CD4-positive, alpha-beta memory T cell (primary cell): ENCODE measurements around the gene EIF5A. TPM values are rescaled to one million over a fixed set of nuclear protein-coding genes. Genes with fewer than 3 reads are reported as not detected.

Experiments used
- CTCF ChIA-PET: fragments of 350-600 bp; sonication (Branson Sonifier 250); formaldehyde crosslinking; loops from one replicate; lab custom pipeline; 2021; ENCODE audit warnings: inconsistent platforms; ENCODE audit not compliant: partially characterized antibody; lab: Charles Lee
- POLR2A ChIA-PET: fragments of 350-600 bp; sonication (Branson Sonifier 250); formaldehyde crosslinking; loops from one replicate; lab custom pipeline; 2021; ENCODE audit not compliant: partially characterized antibody; lab: Charles Lee
- DNase-seq, 5 donors: peaks; one replicate each; pipeline versions ENCODE4 v3.0.0 to v3.0.0-alpha.2; 2020 to 2022; ENCODE audit warnings: mixed read lengths in 1 of 5
- H3K27ac ChIP-seq: one replicate; pipeline ENCODE4 v1.7.0; 2013; ENCODE audit warnings: low read depth, low read length
- H3K27me3 ChIP-seq: 2 replicates; pipeline ENCODE4 v1.7.0; 2013; ENCODE audit warnings: mild to moderate bottlenecking, low read length, moderate library complexity; ENCODE audit not compliant: insufficient read depth
- H3K36me3 ChIP-seq: 2 replicates; pipeline ENCODE4 v1.7.0; 2013; ENCODE audit warnings: mild to moderate bottlenecking, low read length, moderate library complexity; ENCODE audit not compliant: insufficient read depth
- H3K4me1 ChIP-seq: 2 replicates; pipeline ENCODE4 v1.7.0; 2013; ENCODE audit warnings: mild to moderate bottlenecking, low read length, moderate library complexity; ENCODE audit not compliant: insufficient read depth
- H3K4me3 ChIP-seq, 2 donors: one replicate each; pipeline ENCODE4 v1.7.0; 2013; ENCODE audit warnings: low read length in 2 of 2, mild to moderate bottlenecking in 1 of 2
- H3K9me3 ChIP-seq, 2 donors: one replicate each; pipeline ENCODE4 v1.7.0; 2013; ENCODE audit warnings: low read length in 2 of 2, control low read depth in 1 of 2; ENCODE audit not compliant: control insufficient read depth in 1 of 2
- H3K27ac Mint-ChIP-seq, 7 donors: one replicate each; pipeline ENCODE4 v1.8.0; 2020 to 2021; ENCODE audit warnings: mixed read lengths in 7 of 7, mild to moderate bottlenecking in 6 of 7, inconsistent platforms in 3 of 7, moderate library complexity in 3 of 7
- H3K27me3 Mint-ChIP-seq, 2 donors: one replicate each; pipeline ENCODE4 v1.8.0; 2020 to 2021; ENCODE audit warnings: mixed read lengths in 2 of 2
- H3K36me3 Mint-ChIP-seq, 2 donors: one replicate each; pipeline ENCODE4 v1.8.0; 2020 to 2021; ENCODE audit warnings: mixed read lengths in 2 of 2, inconsistent platforms in 1 of 2, mild to moderate bottlenecking in 1 of 2
- H3K4me1 Mint-ChIP-seq, 4 donors: one replicate each; pipeline ENCODE4 v1.8.0; 2020 to 2021; ENCODE audit warnings: mixed read lengths in 4 of 4, mild to moderate bottlenecking in 1 of 4
- H3K4me3 Mint-ChIP-seq, 8 donors: one replicate each; pipeline ENCODE4 v1.8.0; 2020 to 2021; ENCODE audit warnings: mixed read lengths in 8 of 8, mild to moderate bottlenecking in 7 of 8, moderate library complexity in 6 of 8, inconsistent platforms in 3 of 8
- H3K9me3 Mint-ChIP-seq, 8 donors: one replicate each; pipeline ENCODE4 v1.8.0; 2020 to 2021; ENCODE audit warnings: mixed read lengths in 8 of 8, mild to moderate bottlenecking in 5 of 8, inconsistent platforms in 3 of 8, moderate library complexity in 1 of 8
- intact Hi-C: fragments of 100-400 bp; cut with micrococcal nuclease; formaldehyde crosslinking; loops from one replicate; pipeline ENCODE4 v1.15.1; 2023
- polyA plus RNA-seq, 2 donors: library from polyadenylated mRNA; unstranded; fragments of 300-500 nt; fragmentation: Illumina TruSeq; gene quantifications; one replicate each; pipeline ENCODE4 v1.2.3, GENCODE V29; 2021
- total RNA-seq, 2 experiments: library from RNA; stranded (reverse); gene quantifications; one replicate each; pipeline ENCODE4 v1.2.3, GENCODE V29; 2021

EIF5A gene
- total and polyA plus RNA-seq, 4 experiments from 2014 or later = 230 to 850 (median 242) TPM

DNA sequence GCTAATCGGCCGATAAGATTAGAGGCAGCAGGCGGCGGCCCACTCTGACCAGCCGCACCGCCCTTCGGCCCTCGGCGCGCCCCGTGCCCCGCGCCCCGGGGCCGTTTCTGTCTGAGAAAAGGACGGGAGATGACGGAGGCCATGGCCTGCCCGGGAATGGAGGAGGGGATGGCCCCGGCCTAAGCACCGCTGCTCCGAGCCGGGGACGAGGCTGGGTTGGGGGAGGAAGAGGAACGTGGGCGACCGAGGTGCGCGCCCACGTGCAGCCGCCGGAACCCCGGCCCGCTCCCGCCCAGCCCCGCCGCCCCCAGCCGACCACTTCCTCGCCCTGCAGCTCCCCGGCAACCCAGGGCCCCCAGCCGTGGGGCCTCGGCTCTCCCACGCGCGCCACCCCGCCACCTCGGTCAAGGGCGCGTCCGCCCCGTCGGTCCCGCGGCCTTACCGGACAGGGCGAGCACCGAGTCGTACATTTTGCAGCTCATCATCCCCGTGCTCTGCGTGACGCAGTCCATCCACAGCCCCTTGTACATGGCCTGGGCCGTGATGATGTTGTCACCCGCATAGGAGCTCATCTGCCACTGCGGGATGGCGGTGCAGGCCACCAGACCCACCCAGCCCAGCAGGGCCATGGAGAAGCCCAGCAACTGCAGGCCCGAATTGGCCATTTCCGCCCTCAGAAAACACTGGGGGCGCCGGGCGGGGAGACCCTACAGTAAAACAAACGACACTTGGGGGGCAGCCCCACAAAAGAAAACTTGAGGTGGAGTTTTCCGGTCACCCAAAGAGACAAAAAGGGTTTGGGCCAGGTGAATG lies 45.8 kb upstream of the EIF5A start:
- ChIA-PET CTCF (interaction anchor here (0.5 kb wide), 1 partner anchor 455 kb away, joined by 3 read pairs; no protein-coding TSS in a partner anchor), POLR2A (interaction anchor here (0.9 to 2.2 kb wide), 6 partner anchors 10 to 226 kb away, joined by 3 to 6 read pairs (median 3); partner anchors contain the start of genes ACAP1, CTDNEP1, GABARAP and SLC16A13)
- Histone ChIP-seq H3K36me3 (peaks cover 3% of the 10 kb centered on the region), H3K9me3 (no peaks in the 10 kb centered on the region), H3K4me3 (no peak overlapping the region), H3K27me3 (no peaks in the 10 kb centered on the region), H3K4me1 (peaks cover 31% of the 10 kb centered on the region), H3K27ac (peak overlapping the region; percentile 46)
- Mint-ChIP-seq H3K27ac (peak overlapping the region in 5 of 7 donors; percentile 22 to 70 (median 59)), H3K4me3 (peak overlapping the region; percentile 46 to 81 (median 68)), H3K9me3 (no peaks in the 10 kb centered on the region), H3K36me3 (peaks cover 9 to 20% of the 10 kb centered on the region in 2 donors), H3K4me1 (peaks cover 14 to 31% (median 23%) of the 10 kb centered on the region in 4 donors), H3K27me3 (peaks cover 4 to 10% of the 10 kb centered on the region in 2 donors)
- no peak for DNase-seq
- intact Hi-C loops = loop anchor here (1.0 kb wide), 1 partner anchor 9 kb away; the partner anchor contains the start of gene ELP5

DNA sequence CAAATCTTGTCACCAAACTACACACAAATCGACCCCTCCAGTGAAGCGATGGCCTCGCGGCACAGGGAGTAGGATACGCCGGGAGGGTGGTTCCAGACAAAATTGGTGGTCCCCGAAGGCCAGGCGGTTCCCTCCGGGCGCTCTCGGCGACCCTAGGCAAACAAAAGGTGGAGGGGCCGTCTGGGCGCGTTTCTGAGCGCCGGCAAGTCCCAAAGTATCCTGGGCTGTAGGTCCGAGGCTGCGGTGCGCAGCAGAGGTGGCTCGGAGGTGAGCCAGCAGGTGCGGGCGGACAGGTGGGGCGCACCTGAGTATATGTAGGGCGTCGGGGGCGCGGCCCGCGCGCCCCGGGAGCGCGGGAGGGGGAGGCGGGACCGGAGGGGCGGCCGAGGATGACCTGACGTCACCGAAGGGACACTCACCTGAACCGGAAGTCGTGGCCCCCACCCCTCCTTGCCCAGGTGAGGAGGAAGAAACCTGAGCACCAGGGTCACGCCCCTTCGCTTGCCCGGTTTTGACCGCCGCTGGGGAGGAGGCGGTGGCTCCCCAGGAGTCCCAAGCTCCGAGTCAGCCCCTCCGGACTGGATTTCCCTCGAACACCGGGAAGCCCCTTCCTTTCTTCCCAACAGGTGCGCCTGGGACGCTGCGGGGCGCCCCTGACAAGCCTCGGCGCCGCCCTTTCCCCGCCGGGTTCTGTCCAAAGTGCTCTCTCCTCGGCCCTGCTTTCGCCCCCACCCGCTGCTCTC lies 45.1 kb upstream of the EIF5A start, which contains the start of gene CLDN7:
Gene CLDN7, minus strand, starts transcription at position 287 of the 743 bp plus-strand sequence. CDS start 435 bp downstream, outside the sequence.
- peaks cover 31% of the 10 kb centered on the region for H3K4me1 ChIP-seq
- no peak for DNase-seq
- intact Hi-C loops = no loop called here
- Mint-ChIP-seq H3K4me3 (peak within 1 kb of the TSS; percentile 78 to 91 (median 82)), H3K27ac (peak within 1 kb of the TSS; percentile 59 to 92 (median 77)), H3K36me3 (peaks cover 6 to 12% of the 10 kb centered on the region in 2 donors), H3K4me1 (peaks cover 14 to 31% (median 23%) of the 10 kb centered on the region in 4 donors), H3K27me3 (peaks cover 7 to 13% of the 10 kb centered on the region in 2 donors), H3K9me3 (no peaks in the 10 kb centered on the region)
- H3K27ac ChIP-seq = no peak within 1 kb of the TSS
- peak within 1 kb of the TSS in 1 of 2 donors; percentile 28 for H3K4me3 ChIP-seq
- CTCF ChIA-PET = no interaction called here
- H3K9me3 ChIP-seq = no peaks in the 10 kb centered on the region
- H3K36me3 ChIP-seq = peaks cover 3% of the 10 kb centered on the region
- no peaks in the 10 kb centered on the region for H3K27me3 ChIP-seq
- POLR2A ChIA-PET = interaction anchor here (1.0 to 2.2 kb wide), 5 partner anchors 11 to 227 kb away, joined by 3 to 6 read pairs (median 3); partner anchors contain the start of genes ACAP1, CTDNEP1, GABARAP and SLC16A13

DNA sequence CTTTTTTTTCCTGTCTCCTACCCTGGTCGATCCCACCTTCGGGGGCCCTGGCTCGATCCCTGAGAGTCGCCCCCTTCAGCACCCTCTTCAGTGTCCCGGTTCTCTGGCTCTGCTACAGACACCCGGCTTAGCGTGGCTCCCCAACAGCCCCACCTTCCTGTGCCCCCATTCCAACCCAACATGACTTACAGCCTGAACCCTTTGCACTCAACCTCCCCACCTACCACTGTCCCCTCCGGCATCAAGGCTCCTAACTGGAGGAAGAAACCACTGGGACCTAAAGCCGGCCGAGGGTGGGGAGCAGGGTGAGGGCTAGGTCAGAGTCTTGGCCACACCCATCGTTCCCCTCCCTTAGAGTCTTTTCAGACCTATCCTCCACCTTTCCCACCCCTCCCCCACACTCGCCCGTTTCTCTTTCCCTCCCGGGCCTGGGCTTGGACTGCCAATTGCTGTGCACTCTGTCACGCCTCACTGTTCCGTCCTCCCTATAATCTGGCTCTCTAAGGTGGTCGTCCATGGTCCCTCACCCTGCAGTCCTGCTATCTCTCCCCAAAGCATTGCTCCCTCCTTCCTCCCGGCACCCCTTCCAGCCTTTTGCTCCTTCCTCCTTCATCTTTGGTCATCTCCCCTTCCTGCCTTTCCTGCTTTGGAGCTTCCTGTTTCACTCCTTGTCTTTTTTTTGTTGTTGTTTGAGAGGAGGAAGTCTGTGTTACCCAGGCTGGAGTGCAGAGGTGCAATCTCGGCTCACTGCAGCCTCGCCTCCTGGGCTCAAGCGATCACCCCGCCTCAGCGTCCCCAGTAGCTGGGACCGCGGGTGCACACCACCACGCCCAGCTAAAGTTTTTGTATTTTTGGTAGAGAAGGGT lies 44.3 kb upstream of the EIF5A start:
- ChIA-PET POLR2A (interaction anchor here (0.6 to 2.2 kb wide), 5 partner anchors 9 to 250 kb away, joined by 3 to 6 read pairs (median 4); no protein-coding TSS in a partner anchor), CTCF (interaction anchor here (1.1 to 1.3 kb wide), 2 partner anchors 9 to 263 kb away, joined by 3 read pairs; no protein-coding TSS in a partner anchor)
- peak overlapping the region in 6 of 7 donors; percentile 32 to 92 (median 81) for H3K27ac Mint-ChIP-seq
- H3K36me3 ChIP-seq = peaks cover 3% of the 10 kb centered on the region
- H3K27me3 ChIP-seq = no peaks in the 10 kb centered on the region
- no peak overlapping the region for H3K27ac ChIP-seq
- peaks cover 7 to 13% of the 10 kb centered on the region in 2 donors for H3K27me3 Mint-ChIP-seq
- peaks cover 14 to 31% (median 23%) of the 10 kb centered on the region in 4 donors for H3K4me1 Mint-ChIP-seq
- no peaks in the 10 kb centered on the region for H3K9me3 Mint-ChIP-seq
- no peak for DNase-seq
- no peaks in the 10 kb centered on the region for H3K9me3 ChIP-seq
- H3K4me3 Mint-ChIP-seq = peak overlapping the region; percentile 78 to 91 (median 82)
- H3K4me3 ChIP-seq = no peak overlapping the region
- peaks cover 6 to 9% of the 10 kb centered on the region in 2 donors for H3K36me3 Mint-ChIP-seq
- intact Hi-C loops = no loop called here
- H3K4me1 ChIP-seq = peaks cover 31% of the 10 kb centered on the region

DNA sequence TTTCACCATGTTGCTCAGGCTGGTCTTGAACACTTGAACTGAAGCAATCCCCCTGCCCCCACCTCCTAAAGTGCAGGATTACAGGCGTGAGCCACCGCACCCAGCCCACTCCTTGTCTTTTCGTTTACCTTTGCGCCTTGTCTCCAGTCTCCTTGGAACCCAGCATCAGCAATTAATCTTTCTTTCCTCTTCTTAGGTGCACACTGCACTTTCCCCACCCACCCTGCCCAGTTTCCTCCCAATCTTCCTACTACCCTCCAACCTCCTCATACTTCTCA lies 43.7 kb upstream of the EIF5A start:
- no peaks in the 10 kb centered on the region for H3K9me3 ChIP-seq
- Mint-ChIP-seq H3K36me3 (peaks cover 6% of the 10 kb centered on the region in 2 donors), H3K27me3 (peaks cover 7 to 13% of the 10 kb centered on the region in 2 donors), H3K4me3 (peak overlapping the region in 7 of 8 donors; percentile 23 to 91 (median 84)), H3K27ac (peak overlapping the region in 1 of 7 donors; percentile 73), H3K9me3 (no peaks in the 10 kb centered on the region), H3K4me1 (peaks cover 14 to 31% (median 23%) of the 10 kb centered on the region in 4 donors)
- intact Hi-C loops = no loop called here
- H3K27ac ChIP-seq = no peak overlapping the region
- DNase-seq = no peak
- no peak overlapping the region for H3K4me3 ChIP-seq
- peaks cover 31% of the 10 kb centered on the region for H3K4me1 ChIP-seq
- no peaks in the 10 kb centered on the region for H3K27me3 ChIP-seq
- ChIA-PET CTCF (interaction anchor here (1.1 to 1.3 kb wide), 2 partner anchors 10 to 262 kb away, joined by 3 read pairs; no protein-coding TSS in a partner anchor), POLR2A (interaction anchor here (0.6 to 2.2 kb wide), 6 partner anchors 10 to 251 kb away, joined by 3 to 6 read pairs (median 4); no protein-coding TSS in a partner anchor)
- peaks cover 3% of the 10 kb centered on the region for H3K36me3 ChIP-seq

DNA sequence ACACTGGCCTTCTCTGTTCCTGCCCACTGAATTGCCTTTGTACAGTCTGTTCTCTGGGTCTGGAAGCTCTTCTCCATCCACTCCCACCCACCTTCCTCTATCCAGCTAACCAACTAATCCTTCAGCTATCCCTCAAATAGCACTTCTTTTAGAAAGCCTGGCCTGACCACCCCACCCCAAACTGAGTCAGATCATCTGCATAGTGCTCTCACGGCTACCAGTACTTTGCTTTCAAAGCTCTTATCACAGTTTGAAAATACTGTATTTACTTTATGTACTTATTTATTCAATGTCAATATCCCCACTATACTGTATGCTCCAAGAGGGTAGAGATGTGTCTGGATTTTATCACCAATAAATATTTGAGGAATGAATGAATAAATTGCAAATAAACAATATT lies 40.6 kb upstream of the EIF5A start:
- Histone ChIP-seq H3K4me1 (peaks cover 20% of the 10 kb centered on the region), H3K4me3 (no peak overlapping the region), H3K9me3 (no peaks in the 10 kb centered on the region), H3K27ac (no peak overlapping the region), H3K27me3 (no peaks in the 10 kb centered on the region), H3K36me3 (no peaks in the 10 kb centered on the region)
- intact Hi-C loops = no loop called here
- ChIA-PET CTCF (interaction anchor here (2.1 kb wide), 1 partner anchor 30 kb away, joined by 6 read pairs; no protein-coding TSS in a partner anchor), POLR2A (no interaction called here)
- no peak overlapping the region for H3K27ac Mint-ChIP-seq
- no peak overlapping the region for H3K4me3 Mint-ChIP-seq
- DNase-seq = no peak
- no peaks in the 10 kb centered on the region for H3K36me3 Mint-ChIP-seq
- no peaks in the 10 kb centered on the region for H3K9me3 Mint-ChIP-seq
- peaks cover 7 to 15% of the 10 kb centered on the region in 2 donors for H3K27me3 Mint-ChIP-seq
- H3K4me1 Mint-ChIP-seq = peaks cover 13 to 23% (median 19%) of the 10 kb centered on the region in 4 donors

DNA sequence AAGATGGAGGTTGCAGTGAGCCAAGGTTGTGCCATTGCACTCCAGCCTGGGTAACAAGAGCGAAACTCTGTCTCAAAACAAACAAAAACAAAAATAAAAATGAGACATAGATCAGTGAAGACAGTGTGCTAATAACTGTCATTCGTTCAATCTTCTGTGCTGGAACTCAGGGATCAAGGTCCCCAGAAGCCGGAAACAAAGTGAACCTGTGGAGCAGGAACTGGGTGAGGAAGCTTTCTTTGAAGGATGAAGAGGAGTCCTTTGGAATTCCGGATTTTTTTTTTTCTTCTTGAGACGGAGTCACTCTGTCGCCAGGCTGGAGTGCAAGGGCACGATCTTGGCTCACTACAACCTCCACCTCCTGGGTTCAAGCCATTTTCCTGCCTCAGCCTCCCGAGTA lies 28.0 kb upstream of the EIF5A start:
- POLR2A ChIA-PET = interaction anchor here (0.6 to 2.0 kb wide), 3 partner anchors 20 to 69 kb away, joined by 3 to 4 read pairs (median 4); no protein-coding TSS in a partner anchor
- Mint-ChIP-seq H3K4me3 (peak overlapping the region in 1 of 8 donors; percentile 49), H3K36me3 (no peaks in the 10 kb centered on the region), H3K27me3 (peaks cover 15 to 19% of the 10 kb centered on the region in 2 donors), H3K27ac (no peak overlapping the region), H3K9me3 (no peaks in the 10 kb centered on the region), H3K4me1 (peaks cover 4 to 28% (median 18%) of the 10 kb centered on the region in 4 donors)
- no peak for DNase-seq
- Histone ChIP-seq H3K27ac (no peak overlapping the region), H3K9me3 (no peaks in the 10 kb centered on the region), H3K27me3 (peaks cover 10% of the 10 kb centered on the region), H3K36me3 (no peaks in the 10 kb centered on the region), H3K4me1 (peaks cover 25% of the 10 kb centered on the region), H3K4me3 (no peak overlapping the region)
- intact Hi-C loops = no loop called here
- CTCF ChIA-PET = interaction anchor here (0.8 to 2.8 kb wide), 4 partner anchors 17 to 76 kb away, joined by 3 to 26 read pairs (median 6); partner anchors contain the start of gene TMEM95
